ENCODE results near the gene RAD54L. TPM values are rescaled to one million over a fixed set of nuclear protein-coding genes. Genes with fewer than 3 reads are reported as not detected.

The RAD54L gene
- polyA plus RNA-seq, 1 of the 3 experiments (the other 2 are of a cell fraction), result 11.5 TPM

DNA sequence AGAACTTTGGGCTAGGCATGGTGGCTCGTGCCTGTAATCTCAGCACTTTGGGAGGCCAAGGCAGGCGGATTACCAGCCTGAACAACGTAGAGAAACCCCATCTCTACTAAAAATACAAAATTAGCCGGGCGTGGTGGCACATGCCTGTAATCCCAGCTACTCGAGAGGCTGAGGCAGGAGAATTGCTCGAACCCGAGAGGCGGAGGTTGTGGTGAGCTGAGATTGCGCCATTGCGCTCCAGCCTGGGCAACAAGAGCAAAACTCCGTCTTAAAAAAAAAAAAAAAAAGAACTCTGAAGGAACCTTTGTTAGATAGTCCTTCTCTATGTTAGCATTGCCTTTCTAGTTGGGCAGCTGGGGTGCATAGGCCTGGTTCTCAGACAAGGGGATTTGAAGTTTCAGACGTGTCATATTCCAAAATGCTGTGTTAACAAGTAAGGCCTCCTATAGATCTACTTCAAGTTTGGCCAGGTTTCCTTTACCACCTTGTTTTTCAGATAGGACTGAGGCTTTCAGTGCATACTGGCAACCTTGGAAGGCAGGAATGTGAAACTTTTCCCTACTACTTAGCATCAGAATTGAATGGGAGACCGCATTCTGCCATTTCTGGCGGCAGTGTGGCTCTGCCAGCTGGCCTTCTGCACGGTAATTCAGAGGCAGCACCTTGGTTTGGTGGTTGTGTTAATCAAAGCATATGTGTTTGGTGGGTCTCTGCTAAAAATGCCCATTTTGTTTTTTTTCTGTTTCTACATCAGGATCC lies 62.0 kb downstream of the RAD54L start:
- 99% methylated on average over 15 of the region's 16 CpGs for WGBS (ENCODE audit: low lambda C conversion rate)
- no peak overlapping the region for H3K4me2 ChIP-seq
- no peak overlapping the region for H3K9ac ChIP-seq
- peaks cover 46% of the 10 kb centered on the region for H4K20me1 ChIP-seq (ENCODE audit: insufficient read depth)
- CTCF ChIA-PET, result interaction anchor here (0.7 to 3.5 kb wide), 2 partner anchors 31 kb away, joined by 3 to 13 read pairs; partner anchors contain the start of gene NSUN4
- H2AFZ ChIP-seq (ENCODE audit: low read depth), result no peak overlapping the region
- peaks cover 74% of the 10 kb centered on the region for H3K79me2 ChIP-seq (ENCODE audit: insufficient read depth)
- no peak overlapping the region for H3K4me3 ChIP-seq (ENCODE audit: low read depth in 2 of 2, low read length in 1 of 2)
- H3K36me3 ChIP-seq (replicated peaks in 1 of 2; ENCODE audit: control insufficient read depth in 1 of 2, insufficient read depth in 2 of 2, low read length in 1 of 2), result peaks cover 33 to 42% of the 10 kb centered on the region in 2 experiments
- no peaks in the 10 kb centered on the region for H3K27me3 ChIP-seq (ENCODE audit: insufficient read depth)
- no peak for DNase-seq
- peaks cover 12% of the 10 kb centered on the region for H3F3A ChIP-seq (replicated peaks; ENCODE audit: insufficient read depth)
- POLR2A ChIA-PET, result no interaction called here
- H3K27ac ChIP-seq (ENCODE audit: low read depth in 2 of 2, low read length in 1 of 2), result no peak overlapping the region
- TF ChIP-seq NRF1 (IDR thresholded peaks at IDR 0.05; ENCODE audit: low read depth, low read length) (no peak), MEF2A (IDR thresholded peaks at IDR 0.05; ENCODE audit: borderline replicate concordance, low read depth) (no peak), POLR2AphosphoS5 (IDR thresholded peaks at IDR 0.05; ENCODE audit: low read depth, low read length) (no peak)
- TF ChIP-seq, protein P1, sequence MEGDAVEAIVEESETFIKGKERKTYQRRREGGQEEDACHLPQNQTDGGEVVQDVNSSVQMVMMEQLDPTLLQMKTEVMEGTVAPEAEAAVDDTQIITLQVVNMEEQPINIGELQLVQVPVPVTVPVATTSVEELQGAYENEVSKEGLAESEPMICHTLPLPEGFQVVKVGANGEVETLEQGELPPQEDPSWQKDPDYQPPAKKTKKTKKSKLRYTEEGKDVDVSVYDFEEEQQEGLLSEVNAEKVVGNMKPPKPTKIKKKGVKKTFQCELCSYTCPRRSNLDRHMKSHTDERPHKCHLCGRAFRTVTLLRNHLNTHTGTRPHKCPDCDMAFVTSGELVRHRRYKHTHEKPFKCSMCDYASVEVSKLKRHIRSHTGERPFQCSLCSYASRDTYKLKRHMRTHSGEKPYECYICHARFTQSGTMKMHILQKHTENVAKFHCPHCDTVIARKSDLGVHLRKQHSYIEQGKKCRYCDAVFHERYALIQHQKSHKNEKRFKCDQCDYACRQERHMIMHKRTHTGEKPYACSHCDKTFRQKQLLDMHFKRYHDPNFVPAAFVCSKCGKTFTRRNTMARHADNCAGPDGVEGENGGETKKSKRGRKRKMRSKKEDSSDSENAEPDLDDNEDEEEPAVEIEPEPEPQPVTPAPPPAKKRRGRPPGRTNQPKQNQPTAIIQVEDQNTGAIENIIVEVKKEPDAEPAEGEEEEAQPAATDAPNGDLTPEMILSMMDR (IDR thresholded peaks at IDR 0.05), result no peak
- H3K9me3 ChIP-seq, result no peaks in the 10 kb centered on the region
- H3K4me1 ChIP-seq (ENCODE audit: control insufficient read depth in 1 of 2, insufficient read depth in 2 of 2, low read depth in 1 of 2, low read length in 1 of 2), result peaks cover 2 to 9% of the 10 kb centered on the region in 2 experiments; a peak in 2 of 4 replicates
- no peaks in the 10 kb centered on the region for H3K9me2 ChIP-seq

DNA sequence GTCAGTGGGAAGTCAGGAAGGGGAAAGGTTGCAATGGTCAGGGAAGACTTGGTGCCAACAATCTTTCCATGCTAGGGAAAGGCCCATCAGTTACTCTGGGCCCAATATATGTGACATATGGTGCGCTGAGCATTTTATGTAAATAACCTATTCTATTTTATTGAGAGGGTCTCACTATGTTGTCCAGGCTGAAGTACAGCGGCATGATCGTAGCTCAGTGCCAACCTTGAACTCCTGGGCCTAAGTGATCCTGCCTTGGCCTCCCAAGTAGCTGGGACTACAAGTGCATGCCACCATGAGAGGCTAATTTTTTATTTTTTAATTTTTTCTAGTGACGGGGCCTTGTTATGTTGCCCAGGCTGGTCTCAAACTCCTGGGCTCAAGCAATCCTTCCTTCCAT lies 62.8 kb downstream of the RAD54L start:
- no peak for TF ChIP-seq FOXM1 (IDR thresholded peaks at IDR 0.05; ENCODE audit: low read depth)
- TF ChIP-seq, protein P2, sequence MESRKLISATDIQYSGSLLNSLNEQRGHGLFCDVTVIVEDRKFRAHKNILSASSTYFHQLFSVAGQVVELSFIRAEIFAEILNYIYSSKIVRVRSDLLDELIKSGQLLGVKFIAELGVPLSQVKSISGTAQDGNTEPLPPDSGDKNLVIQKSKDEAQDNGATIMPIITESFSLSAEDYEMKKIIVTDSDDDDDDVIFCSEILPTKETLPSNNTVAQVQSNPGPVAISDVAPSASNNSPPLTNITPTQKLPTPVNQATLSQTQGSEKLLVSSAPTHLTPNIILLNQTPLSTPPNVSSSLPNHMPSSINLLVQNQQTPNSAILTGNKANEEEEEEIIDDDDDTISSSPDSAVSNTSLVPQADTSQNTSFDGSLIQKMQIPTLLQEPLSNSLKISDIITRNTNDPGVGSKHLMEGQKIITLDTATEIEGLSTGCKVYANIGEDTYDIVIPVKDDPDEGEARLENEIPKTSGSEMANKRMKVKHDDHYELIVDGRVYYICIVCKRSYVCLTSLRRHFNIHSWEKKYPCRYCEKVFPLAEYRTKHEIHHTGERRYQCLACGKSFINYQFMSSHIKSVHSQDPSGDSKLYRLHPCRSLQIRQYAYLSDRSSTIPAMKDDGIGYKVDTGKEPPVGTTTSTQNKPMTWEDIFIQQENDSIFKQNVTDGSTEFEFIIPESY (IDR thresholded peaks at IDR 0.05; ENCODE audit: borderline replicate concordance, low read depth), result no peak
- TF ChIP-seq RAD21 (IDR thresholded peaks at IDR 0.05; ENCODE audit: low read length), result no peak
- no peak for TF ChIP-seq ELF1 (IDR thresholded peaks at IDR 0.05)
- no peak for TF ChIP-seq GATA2 (CRISPR knock-in tag; IDR thresholded peaks at IDR 0.05)
- TF ChIP-seq RXRA (IDR thresholded peaks at IDR 0.05; ENCODE audit: borderline replicate concordance, low read depth), result no peak
- TF ChIP-seq, protein P3, sequence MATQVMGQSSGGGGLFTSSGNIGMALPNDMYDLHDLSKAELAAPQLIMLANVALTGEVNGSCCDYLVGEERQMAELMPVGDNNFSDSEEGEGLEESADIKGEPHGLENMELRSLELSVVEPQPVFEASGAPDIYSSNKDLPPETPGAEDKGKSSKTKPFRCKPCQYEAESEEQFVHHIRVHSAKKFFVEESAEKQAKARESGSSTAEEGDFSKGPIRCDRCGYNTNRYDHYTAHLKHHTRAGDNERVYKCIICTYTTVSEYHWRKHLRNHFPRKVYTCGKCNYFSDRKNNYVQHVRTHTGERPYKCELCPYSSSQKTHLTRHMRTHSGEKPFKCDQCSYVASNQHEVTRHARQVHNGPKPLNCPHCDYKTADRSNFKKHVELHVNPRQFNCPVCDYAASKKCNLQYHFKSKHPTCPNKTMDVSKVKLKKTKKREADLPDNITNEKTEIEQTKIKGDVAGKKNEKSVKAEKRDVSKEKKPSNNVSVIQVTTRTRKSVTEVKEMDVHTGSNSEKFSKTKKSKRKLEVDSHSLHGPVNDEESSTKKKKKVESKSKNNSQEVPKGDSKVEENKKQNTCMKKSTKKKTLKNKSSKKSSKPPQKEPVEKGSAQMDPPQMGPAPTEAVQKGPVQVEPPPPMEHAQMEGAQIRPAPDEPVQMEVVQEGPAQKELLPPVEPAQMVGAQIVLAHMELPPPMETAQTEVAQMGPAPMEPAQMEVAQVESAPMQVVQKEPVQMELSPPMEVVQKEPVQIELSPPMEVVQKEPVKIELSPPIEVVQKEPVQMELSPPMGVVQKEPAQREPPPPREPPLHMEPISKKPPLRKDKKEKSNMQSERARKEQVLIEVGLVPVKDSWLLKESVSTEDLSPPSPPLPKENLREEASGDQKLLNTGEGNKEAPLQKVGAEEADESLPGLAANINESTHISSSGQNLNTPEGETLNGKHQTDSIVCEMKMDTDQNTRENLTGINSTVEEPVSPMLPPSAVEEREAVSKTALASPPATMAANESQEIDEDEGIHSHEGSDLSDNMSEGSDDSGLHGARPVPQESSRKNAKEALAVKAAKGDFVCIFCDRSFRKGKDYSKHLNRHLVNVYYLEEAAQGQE (IDR thresholded peaks at IDR 0.05; ENCODE audit: low read depth, low read length), result no peak
- Histone ChIP-seq H3K36me3 (replicated peaks in 1 of 2; ENCODE audit: control insufficient read depth in 1 of 2, insufficient read depth in 2 of 2, low read length in 1 of 2) (peaks cover 37 to 47% of the 10 kb centered on the region in 2 experiments), H3K4me1 (ENCODE audit: control insufficient read depth in 1 of 2, insufficient read depth in 2 of 2, low read depth in 1 of 2, low read length in 1 of 2) (peaks cover 2 to 9% of the 10 kb centered on the region in 2 experiments; a peak in 2 of 4 replicates), H3K27me3 (ENCODE audit: insufficient read depth) (no peaks in the 10 kb centered on the region), H3K4me3 (ENCODE audit: low read depth in 2 of 2, low read length in 1 of 2) (no peak overlapping the region), H3K79me2 (ENCODE audit: insufficient read depth) (peaks cover 67% of the 10 kb centered on the region), H4K20me1 (ENCODE audit: insufficient read depth) (peaks cover 41% of the 10 kb centered on the region), H3K9me2 (no peaks in the 10 kb centered on the region), H3F3A (replicated peaks; ENCODE audit: insufficient read depth) (peaks cover 17% of the 10 kb centered on the region), H3K27ac (ENCODE audit: low read depth in 2 of 2, low read length in 1 of 2) (no peak overlapping the region), H2AFZ (ENCODE audit: low read depth) (no peak overlapping the region), H3K4me2 (no peak overlapping the region), H3K9me3 (no peaks in the 10 kb centered on the region), H3K9ac (no peak overlapping the region)
- CTCF ChIA-PET, result interaction anchor here (0.7 kb wide), 1 partner anchor 30 kb away, joined by 3 read pairs; the partner anchor contains the start of gene NSUN4
- POLR2A ChIA-PET, result no interaction called here
- no peak for DNase-seq
- 94% methylated on average over 4 of the region's 4 CpGs for WGBS (ENCODE audit: low lambda C conversion rate)
